Ammon's horn (tissue), 1 donor: ENCODE results near the gene VPS41.

Source experiments
- DNase-seq: peaks from one replicate; pipeline ENCODE4 v3.0.0-alpha.2; 2016; ENCODE audit warnings: low spot score

Gene VPS41

DNA sequence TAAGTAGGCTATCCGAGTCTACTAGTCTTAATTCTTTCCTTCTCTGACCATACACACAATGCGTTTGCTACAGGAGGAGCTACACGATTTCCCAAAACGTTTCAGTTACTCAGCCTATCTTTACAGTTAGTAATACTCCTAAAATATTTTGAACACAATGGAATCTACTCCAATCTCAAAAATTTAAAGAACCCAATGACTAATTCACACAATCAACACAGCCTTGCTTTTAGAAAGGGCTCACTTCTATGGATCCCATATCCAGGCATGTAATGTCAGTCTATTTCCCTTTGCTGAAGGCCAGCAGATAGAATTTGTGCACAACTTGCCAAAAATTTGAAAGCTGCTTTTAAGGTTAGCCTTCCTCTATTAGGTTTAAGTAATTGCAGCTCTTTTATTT is 107.2 kb downstream of the VPS41 start:
- no peak for DNase-seq

- DNase-seq, result no peak
Observed at GRCh38 chr7:38798552-38799267, 110.3 kb downstream of the VPS41 start.

- DNase-seq, result peak; percentile 81
Observed at GRCh38 chr7:38796626-38797501, 112.1 kb downstream of the VPS41 start.

DNA sequence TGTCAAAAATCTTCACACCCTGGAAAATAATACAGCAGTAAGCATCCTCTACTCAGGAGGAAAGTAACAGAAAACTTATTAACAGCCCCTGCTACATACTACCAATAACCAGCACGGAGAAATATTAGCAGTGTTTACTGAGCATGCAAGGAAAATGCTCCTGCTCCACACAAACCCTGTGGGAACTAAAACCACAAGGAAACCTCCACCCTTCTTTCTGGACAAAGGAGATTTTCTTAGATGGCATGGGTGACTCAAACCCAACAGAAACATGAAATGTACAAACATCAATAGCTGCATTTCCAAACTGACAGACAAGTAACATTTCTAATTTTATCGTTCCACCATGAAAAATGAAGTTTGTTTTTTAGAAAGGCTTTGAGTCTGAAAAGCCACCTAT is 113.4 kb downstream of the VPS41 start:
- no peak for DNase-seq

GRCh38 chr7:38781991-38782390 is 127.0 kb downstream of the VPS41 start:
- DNase-seq, result no peak

DNA sequence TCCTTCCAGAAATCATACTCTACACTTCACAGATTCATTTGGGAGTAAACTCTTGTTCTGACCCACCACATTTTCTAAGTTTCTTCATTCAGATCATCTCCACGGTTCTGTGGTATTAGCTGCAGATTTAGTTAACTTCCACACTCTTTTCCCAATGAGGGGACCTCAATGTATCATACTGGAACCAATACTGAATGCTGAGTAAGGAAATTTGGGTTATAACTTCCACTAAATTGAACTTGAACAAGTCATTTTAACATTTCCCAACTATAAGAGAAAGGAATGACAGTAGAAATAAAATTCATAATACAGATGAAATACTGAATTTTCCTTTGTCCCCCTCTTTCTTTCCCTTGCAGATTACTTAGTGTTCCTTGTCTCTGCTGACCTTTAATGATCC is 131.4 kb downstream of the VPS41 start:
- DNase-seq, result no peak

DNA sequence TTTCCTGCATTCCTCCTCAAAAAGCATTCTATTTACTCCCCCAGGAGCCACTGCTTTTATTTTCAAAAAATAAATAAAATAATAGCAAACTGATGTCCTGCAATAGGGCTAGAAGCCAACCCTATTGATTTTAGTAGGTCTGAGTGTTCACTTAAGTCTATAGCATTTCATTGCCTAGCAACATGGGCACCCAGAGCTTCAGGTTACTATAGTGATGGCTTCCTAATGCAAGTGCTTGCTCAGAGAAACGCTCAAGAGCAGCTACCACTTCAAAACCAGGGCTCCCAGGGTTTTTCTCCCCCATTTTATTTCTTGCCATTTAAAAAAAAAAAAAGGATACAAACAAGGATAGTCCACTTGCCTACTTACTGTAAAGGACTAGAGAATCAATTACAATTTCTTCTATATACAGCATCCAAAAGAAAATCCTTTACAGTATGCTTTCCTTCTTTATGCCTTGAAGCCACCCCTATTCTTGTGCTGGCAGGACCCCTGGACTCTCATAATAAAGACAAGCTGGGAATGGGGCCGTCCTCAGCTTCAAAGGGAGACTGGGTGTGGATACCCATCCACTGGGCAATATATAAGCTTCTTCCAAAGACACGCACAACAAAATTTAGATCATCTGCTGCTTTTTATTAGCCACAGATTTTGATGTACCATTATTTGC is 133.3 kb downstream of the VPS41 start:
- DNase-seq, result no peak

DNA sequence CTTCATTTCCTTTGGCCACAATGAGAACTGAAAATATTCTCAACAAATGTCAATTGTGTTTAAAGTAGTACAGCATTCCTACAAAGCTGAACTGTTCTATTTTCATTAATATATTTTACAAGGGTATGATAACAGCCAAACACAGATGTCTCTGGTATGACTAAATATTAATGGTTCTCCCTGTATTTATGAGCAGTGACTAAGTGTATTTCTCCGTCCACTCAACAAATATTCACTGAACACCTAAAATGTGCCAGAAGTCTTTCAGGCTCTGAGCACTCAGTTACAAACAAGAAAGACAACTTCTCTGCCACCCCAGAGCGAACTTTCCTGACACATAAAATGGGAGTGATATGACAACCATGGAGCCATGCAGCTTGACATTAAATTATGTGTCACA is 135.6 kb downstream of the VPS41 start:
- no peak for DNase-seq

DNA sequence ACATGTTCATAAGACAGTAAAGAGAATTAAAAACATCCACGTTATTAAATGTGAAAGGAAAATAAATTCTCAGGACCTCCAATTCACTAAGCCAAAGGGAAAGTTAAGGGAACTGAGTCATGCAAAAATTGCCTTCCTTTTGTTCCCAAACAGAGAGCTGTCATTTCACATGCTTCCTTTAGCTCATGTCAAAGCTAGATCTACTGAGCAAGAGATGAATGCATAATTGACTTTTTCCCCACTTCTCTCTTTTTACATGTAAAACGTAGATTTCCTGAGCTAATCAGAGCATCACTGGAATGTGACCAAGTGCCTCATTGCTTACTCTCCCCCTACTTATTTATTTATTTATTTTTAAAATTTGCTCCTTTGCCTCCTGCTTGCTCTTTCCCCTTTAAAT is 148.8 kb downstream of the VPS41 start:
- no peak for DNase-seq

DNA sequence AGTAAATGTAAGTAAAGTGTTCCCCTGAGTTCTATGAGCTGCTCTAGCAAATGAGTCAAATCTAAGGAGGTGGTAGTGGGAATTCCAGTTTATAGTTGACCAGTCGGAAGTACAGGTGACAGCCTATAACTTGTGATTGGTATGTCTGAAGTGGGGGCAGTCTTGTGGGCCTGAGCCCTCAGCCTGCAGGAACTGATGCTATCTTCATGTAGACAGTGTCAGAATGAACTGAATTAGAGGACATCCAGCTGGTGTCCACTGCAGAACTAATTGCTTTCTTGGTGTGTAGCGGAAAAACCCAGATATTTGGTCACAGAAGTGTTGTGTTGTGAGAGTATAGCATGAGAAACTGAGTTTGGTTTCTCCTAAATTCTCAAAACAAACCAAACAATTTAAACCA is 150.0 kb downstream of the VPS41 start:
- no peak for DNase-seq

GRCh38 chr7:38757931-38758330 is 151.1 kb downstream of the VPS41 start:
- DNase-seq, result no peak

GRCh38 chr7:38756521-38756920 is 152.5 kb downstream of the VPS41 start:
- DNase-seq, result no peak

- no peak for DNase-seq
Observed at GRCh38 chr7:38753347-38753746, 155.6 kb downstream of the VPS41 start.

- DNase-seq, result no peak
Observed at GRCh38 chr7:38751416-38751815, 157.6 kb downstream of the VPS41 start.

GRCh38 chr7:38748056-38748610 is 160.9 kb downstream of the VPS41 start:
- peak; percentile 17 for DNase-seq

DNA sequence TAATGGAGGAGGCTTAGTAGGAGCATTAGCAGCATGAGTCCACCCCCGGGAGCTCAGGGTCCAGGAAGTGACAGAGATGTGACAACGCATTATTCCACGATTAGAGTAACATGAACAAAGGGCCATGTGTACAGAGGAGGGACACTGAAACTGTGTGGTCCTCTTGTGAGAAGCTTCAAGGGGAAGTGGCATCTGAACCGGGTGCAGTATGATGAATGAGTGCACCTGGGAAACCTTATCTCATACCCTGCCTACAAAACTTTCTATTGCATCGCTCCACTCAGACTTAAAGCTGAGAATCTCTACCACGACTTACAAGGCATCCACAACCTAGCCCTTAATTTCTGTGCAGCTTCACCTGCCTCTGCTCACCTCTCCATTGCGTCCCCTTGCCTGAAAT is 162.6 kb downstream of the VPS41 start:
- no peak for DNase-seq

GRCh38 chr7:38744746-38745145 is 164.2 kb downstream of the VPS41 start:
- DNase-seq, result no peak

GRCh38 chr7:38743899-38744298 is 165.1 kb downstream of the VPS41 start:
- DNase-seq, result no peak

DNA sequence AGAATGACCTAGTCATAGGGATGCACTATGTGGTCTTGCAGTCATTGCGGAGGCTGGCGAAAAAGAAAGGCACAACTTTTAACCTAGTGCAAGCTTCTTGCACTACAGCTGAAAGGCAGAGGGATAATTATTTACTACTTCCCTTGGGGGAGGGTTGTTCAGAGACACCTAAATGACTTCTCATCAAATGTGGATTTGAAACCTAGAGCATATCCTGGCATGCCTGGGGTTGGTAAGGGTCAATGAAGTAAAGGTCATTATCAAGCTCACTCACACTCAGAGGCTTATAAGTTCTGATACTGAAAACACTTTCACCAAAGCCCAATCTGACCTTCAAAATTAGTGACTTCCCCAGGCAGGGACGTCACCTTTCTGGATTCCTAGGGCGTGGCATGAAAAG is 168.9 kb downstream of the VPS41 start:
- no peak for DNase-seq

DNA sequence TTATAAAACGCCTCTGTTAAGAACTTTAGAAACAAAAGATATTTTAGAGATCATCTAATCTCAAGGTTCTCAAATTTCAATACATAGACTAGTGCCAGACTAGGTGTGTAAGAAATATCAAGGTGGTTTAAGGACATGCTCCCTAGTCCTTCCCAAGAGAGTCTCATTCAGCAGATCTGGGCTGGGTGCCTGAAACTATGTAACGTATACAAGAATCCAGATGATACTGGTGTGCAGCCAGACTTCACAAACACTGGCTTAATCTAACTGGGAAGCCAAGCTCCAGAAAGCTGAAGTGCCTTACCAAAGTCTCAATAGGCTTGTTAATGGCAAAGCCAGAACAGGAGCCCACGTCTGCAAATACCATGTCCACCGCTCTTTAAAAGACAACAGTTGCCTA is 172.9 kb downstream of the VPS41 start:
- no peak for DNase-seq

- no peak for DNase-seq
Observed at GRCh38 chr7:38731215-38731614, 177.8 kb downstream of the VPS41 start.

DNA sequence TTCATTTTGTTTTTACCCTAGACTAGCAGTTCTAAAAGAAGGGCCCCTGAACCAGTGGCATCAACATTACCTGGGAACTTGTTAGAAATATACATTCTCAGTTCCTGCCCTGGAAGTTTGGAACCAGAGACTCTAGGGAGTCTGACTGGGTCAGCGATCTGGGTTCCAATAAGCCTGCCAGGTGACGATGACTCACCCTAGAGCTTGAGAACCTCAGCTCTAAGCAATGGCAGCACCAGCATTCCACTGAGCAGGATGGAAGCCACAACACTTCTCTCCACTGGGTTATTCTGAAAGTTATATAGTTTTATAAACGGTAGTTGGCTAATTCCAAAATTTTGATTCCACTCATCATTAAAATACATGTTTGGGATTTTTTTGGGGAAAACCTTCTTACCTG is 180.8 kb downstream of the VPS41 start:
- no peak for DNase-seq
